WERI-Rb-1 (cell line): ENCODE results near the gene BZW2.
A peak's percentile ranks its signal among the peaks of the same experiment; 100 is the strongest.

Experiments
- DNase-seq: peaks from one replicate; pipeline ENCODE4 v3.0.0-alpha.2; 2020
- H3K27ac ChIP-seq: fragments of 250-450 bp; sonication (Bioruptor Pico); 2 replicates; pipeline ENCODE4 v1.5.1; 2020; ENCODE audit warnings: mild to moderate bottlenecking, moderate library complexity
- H3K27me3 ChIP-seq: fragments of 250-450 bp; sonication (Bioruptor Pico); 2 replicates; pipeline ENCODE4 v1.5.1; 2021; ENCODE audit warnings: mild to moderate bottlenecking, low read depth, moderate library complexity; ENCODE audit not compliant: insufficient read depth, severe bottlenecking
- H3K36me3 ChIP-seq: fragments of 250-450 bp; sonication (Bioruptor Pico); 2 replicates; pipeline ENCODE4 v1.5.1; 2020; ENCODE audit warnings: mild to moderate bottlenecking, moderate library complexity
- H3K4me3 ChIP-seq: 2 replicates; pipeline ENCODE4 v1.5.1; 2011; ENCODE audit warnings: low read depth, mild to moderate bottlenecking, control low read depth, low read length
- H3K9me3 ChIP-seq: fragments of 250-450 bp; sonication (Bioruptor Pico); 2 replicates; pipeline ENCODE4 v1.5.1; 2021; ENCODE audit warnings: mild to moderate bottlenecking, moderate library complexity; ENCODE audit not compliant: severe bottlenecking
- TF ChIP-seq, protein P1 (sequence below): IDR thresholded peaks from 2 replicates; pipeline ENCODE4 v1.5.1; 2011; ENCODE audit warnings: low read depth, mild to moderate bottlenecking, control low read depth, inconsistent platforms, low read length

Gene BZW2

GRCh38 chr7:16753102-16753931 lies 107.3 kb downstream of the BZW2 start, which contains the start of gene TSPAN13:
TSPAN13 (plus strand) TSS chr7:16753755; CDS start chr7:16753968, 213 bp downstream.
- peak within 1 kb of the TSS; percentile 78 for H3K27ac ChIP-seq
- no peaks in the 10 kb centered on the region; the same call in 1 of the 2 replicates for H3K36me3 ChIP-seq
- peak; percentile 95 for DNase-seq
- TF ChIP-seq, protein P1, sequence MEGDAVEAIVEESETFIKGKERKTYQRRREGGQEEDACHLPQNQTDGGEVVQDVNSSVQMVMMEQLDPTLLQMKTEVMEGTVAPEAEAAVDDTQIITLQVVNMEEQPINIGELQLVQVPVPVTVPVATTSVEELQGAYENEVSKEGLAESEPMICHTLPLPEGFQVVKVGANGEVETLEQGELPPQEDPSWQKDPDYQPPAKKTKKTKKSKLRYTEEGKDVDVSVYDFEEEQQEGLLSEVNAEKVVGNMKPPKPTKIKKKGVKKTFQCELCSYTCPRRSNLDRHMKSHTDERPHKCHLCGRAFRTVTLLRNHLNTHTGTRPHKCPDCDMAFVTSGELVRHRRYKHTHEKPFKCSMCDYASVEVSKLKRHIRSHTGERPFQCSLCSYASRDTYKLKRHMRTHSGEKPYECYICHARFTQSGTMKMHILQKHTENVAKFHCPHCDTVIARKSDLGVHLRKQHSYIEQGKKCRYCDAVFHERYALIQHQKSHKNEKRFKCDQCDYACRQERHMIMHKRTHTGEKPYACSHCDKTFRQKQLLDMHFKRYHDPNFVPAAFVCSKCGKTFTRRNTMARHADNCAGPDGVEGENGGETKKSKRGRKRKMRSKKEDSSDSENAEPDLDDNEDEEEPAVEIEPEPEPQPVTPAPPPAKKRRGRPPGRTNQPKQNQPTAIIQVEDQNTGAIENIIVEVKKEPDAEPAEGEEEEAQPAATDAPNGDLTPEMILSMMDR, result no peak
- no peaks in the 10 kb centered on the region for H3K27me3 ChIP-seq
- no peaks in the 10 kb centered on the region for H3K9me3 ChIP-seq
- peak within 1 kb of the TSS; percentile 82 for H3K4me3 ChIP-seq

DNA sequence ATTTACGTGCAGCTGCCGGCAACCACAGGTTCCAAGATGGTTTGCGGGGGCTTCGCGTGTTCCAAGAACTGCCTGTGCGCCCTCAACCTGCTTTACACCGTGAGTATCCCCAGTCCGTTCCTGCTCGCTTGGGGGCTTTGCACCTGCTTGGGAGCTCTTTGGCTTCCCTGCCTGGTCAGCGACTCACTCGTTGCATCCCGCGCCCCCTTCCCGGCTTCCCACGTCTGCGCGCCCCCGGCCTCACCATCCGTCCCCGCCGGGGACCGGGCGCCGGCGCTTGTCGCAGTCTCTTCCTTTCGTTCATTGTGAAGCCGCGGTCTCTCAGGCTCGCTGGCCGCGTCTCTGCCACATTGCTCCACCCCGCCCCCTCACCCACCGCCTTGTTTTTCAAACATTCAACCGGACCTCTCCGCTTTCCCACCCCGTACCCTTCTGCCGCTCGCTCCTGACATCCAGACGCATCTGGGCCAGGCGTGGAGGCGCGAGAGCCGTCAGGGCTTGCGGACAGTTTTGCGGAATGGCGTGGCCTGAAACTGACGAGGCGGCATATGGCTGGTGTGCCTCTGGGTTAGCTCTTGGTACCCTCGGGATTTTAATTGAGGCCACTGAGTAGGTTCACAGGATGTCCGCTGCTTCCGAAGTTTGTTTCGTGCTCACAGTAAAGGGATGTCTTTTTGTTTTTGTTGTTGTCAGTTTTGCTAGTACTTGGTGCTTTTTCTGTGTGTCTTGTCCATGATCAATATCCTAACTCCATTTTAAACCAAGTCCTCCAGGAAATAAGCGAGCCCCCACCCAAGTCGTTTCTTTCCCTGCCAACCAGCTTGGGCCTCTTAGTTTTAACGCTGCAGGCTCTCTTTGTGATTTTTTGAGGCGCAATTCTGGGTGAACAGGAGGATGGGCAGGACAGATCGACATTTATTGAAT lies 108.2 kb downstream of the BZW2 start:
- no peaks in the 10 kb centered on the region for H3K27me3 ChIP-seq
- DNase-seq, result peak; percentile 69
- H3K36me3 ChIP-seq, result no peaks in the 10 kb centered on the region; the same call in 1 of the 2 replicates
- H3K27ac ChIP-seq, result peak overlapping the region; percentile 78
- H3K4me3 ChIP-seq, result peak overlapping the region; percentile 82
- TF ChIP-seq, protein P1, result no peak
- H3K9me3 ChIP-seq, result no peaks in the 10 kb centered on the region

DNA sequence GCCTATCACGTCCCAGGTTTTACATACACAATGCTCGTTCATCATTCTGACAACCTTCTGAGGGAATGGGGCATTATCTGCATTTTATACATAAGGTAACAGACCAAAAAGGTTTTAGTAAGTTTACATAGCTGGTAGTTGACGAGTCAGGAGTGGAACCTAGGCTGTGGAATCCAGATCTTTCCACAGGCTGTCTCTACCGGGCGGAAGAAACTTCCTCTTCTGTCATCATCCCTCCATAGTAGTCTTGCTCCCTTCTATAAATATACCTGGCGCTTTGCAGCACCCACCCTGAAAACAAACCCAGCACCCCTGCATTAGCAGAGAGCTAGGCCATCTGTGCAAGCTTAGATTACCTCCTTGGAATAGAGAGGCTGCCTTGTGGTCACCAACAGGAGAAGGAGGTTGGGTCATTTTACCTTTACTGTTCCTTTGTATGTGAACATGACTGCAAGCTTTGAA lies 108.9 kb downstream of the BZW2 start:
- peak; percentile 49 for DNase-seq
- Histone ChIP-seq H3K27me3 (no peaks in the 10 kb centered on the region), H3K36me3 (no peaks in the 10 kb centered on the region; the same call in 1 of the 2 replicates), H3K4me3 (peak overlapping the region; percentile 82), H3K27ac (peak overlapping the region; percentile 78), H3K9me3 (no peaks in the 10 kb centered on the region)
- TF ChIP-seq, protein P1, result no peak

DNA sequence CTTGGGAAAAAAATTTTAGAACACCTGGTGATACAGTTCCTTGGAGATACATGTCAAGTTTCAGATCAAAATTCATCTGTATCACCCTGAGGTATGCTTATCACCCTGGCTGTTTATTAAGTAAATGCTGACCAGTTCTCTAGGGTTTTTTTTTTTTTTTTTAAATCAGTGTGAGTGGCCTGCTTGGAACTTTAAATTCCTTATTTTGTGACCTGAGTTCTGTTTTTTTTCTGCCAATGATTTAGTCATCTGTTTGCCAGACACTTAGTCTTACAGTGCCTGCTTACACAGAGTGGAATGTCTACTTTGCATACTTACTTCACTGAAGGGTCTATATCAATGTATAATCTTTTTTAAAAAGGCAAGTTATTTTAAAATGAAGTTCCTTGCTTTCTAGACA lies 109.4 kb downstream of the BZW2 start:
- TF ChIP-seq, protein P1, result no peak
- Histone ChIP-seq H3K27ac (peak overlapping the region; percentile 78), H3K9me3 (no peaks in the 10 kb centered on the region), H3K4me3 (peak overlapping the region; percentile 82), H3K27me3 (no peaks in the 10 kb centered on the region), H3K36me3 (no peaks in the 10 kb centered on the region; the same call in 1 of the 2 replicates)
- no peak for DNase-seq
